ENCODE data around the gene SLC34A2. TPM values are rescaled to one million over a fixed set of nuclear protein-coding genes. Genes with fewer than 3 reads are reported as not detected.

The SLC34A2 gene
- total and polyA plus RNA-seq, 2 of the 8 experiments (the other 6 are each of a cell fraction or from before 2014, with no cell fraction given): 2.2 to 2.9 TPM

DNA sequence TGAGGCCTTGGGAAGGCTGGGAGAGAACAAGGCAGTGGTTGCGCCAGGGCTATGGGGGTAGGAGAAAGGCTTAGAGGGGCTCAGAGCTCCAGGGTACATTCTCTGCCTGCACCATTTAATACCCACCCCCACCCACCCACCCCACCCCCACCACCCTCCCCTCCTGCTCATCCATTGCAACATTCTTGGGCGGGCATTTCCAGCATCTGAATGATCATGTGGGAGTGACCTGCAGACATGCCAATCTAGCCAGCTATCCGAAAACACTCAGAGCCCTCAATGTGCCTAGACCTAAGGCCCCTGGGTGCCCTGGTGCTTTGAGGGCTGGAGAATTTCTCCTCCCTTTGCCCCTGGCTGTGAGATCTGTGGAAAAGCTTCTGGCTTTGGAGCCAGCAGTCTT is 3.1 kb downstream of the SLC34A2 start (continued):
- TF ChIP-seq, protein P1, sequence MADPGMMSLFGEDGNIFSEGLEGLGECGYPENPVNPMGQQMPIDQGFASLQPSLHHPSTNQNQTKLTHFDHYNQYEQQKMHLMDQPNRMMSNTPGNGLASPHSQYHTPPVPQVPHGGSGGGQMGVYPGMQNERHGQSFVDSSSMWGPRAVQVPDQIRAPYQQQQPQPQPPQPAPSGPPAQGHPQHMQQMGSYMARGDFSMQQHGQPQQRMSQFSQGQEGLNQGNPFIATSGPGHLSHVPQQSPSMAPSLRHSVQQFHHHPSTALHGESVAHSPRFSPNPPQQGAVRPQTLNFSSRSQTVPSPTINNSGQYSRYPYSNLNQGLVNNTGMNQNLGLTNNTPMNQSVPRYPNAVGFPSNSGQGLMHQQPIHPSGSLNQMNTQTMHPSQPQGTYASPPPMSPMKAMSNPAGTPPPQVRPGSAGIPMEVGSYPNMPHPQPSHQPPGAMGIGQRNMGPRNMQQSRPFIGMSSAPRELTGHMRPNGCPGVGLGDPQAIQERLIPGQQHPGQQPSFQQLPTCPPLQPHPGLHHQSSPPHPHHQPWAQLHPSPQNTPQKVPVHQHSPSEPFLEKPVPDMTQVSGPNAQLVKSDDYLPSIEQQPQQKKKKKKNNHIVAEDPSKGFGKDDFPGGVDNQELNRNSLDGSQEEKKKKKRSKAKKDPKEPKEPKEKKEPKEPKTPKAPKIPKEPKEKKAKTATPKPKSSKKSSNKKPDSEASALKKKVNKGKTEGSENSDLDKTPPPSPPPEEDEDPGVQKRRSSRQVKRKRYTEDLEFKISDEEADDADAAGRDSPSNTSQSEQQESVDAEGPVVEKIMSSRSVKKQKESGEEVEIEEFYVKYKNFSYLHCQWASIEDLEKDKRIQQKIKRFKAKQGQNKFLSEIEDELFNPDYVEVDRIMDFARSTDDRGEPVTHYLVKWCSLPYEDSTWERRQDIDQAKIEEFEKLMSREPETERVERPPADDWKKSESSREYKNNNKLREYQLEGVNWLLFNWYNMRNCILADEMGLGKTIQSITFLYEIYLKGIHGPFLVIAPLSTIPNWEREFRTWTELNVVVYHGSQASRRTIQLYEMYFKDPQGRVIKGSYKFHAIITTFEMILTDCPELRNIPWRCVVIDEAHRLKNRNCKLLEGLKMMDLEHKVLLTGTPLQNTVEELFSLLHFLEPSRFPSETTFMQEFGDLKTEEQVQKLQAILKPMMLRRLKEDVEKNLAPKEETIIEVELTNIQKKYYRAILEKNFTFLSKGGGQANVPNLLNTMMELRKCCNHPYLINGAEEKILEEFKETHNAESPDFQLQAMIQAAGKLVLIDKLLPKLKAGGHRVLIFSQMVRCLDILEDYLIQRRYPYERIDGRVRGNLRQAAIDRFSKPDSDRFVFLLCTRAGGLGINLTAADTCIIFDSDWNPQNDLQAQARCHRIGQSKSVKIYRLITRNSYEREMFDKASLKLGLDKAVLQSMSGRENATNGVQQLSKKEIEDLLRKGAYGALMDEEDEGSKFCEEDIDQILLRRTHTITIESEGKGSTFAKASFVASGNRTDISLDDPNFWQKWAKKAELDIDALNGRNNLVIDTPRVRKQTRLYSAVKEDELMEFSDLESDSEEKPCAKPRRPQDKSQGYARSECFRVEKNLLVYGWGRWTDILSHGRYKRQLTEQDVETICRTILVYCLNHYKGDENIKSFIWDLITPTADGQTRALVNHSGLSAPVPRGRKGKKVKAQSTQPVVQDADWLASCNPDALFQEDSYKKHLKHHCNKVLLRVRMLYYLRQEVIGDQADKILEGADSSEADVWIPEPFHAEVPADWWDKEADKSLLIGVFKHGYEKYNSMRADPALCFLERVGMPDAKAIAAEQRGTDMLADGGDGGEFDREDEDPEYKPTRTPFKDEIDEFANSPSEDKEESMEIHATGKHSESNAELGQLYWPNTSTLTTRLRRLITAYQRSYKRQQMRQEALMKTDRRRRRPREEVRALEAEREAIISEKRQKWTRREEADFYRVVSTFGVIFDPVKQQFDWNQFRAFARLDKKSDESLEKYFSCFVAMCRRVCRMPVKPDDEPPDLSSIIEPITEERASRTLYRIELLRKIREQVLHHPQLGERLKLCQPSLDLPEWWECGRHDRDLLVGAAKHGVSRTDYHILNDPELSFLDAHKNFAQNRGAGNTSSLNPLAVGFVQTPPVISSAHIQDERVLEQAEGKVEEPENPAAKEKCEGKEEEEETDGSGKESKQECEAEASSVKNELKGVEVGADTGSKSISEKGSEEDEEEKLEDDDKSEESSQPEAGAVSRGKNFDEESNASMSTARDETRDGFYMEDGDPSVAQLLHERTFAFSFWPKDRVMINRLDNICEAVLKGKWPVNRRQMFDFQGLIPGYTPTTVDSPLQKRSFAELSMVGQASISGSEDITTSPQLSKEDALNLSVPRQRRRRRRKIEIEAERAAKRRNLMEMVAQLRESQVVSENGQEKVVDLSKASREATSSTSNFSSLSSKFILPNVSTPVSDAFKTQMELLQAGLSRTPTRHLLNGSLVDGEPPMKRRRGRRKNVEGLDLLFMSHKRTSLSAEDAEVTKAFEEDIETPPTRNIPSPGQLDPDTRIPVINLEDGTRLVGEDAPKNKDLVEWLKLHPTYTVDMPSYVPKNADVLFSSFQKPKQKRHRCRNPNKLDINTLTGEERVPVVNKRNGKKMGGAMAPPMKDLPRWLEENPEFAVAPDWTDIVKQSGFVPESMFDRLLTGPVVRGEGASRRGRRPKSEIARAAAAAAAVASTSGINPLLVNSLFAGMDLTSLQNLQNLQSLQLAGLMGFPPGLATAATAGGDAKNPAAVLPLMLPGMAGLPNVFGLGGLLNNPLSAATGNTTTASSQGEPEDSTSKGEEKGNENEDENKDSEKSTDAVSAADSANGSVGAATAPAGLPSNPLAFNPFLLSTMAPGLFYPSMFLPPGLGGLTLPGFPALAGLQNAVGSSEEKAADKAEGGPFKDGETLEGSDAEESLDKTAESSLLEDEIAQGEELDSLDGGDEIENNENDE (IDR thresholded peaks at IDR 0.05; ENCODE audit: insufficient replicate concordance, low read length): no peak
- no peak for TF ChIP-seq BCL11A (IDR thresholded peaks at IDR 0.05; ENCODE audit: low read depth in 2 of 2, low read length in 2 of 2)
- no peak for TF ChIP-seq RBBP5 (IDR thresholded peaks at IDR 0.05; ENCODE audit: borderline replicate concordance, low read depth, low read length)
- TF ChIP-seq TCF12 (IDR thresholded peaks at IDR 0.05; ENCODE audit: low read depth, low read length): no peak
- TF ChIP-seq CREB1 (IDR thresholded peaks at IDR 0.05): no peak
- TF ChIP-seq RAD21 (IDR thresholded peaks at IDR 0.05 in 1 of 2, conservative IDR thresholded peaks at IDR 0.05 in 1 of 2; ENCODE audit: low read depth in 2 of 2, low read length in 2 of 2): no peak
- no peak for TF ChIP-seq PHF8 (conservative IDR thresholded peaks at IDR 0.05; ENCODE audit: low read depth, low read length)
- TF ChIP-seq, protein P2, sequence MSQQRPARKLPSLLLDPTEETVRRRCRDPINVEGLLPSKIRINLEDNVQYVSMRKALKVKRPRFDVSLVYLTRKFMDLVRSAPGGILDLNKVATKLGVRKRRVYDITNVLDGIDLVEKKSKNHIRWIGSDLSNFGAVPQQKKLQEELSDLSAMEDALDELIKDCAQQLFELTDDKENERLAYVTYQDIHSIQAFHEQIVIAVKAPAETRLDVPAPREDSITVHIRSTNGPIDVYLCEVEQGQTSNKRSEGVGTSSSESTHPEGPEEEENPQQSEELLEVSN (IDR thresholded peaks at IDR 0.05): no peak

Data from H1 (cell line).